Activated CD8-positive, alpha-beta memory T cell treated with anti-CD3 and anti-CD28 coated beads, Interleukin-2, amount 50 U/mL, for 48 hours (primary cell): Measurements from ENCODE around the gene OSTN.
"Not testable (repeated sequence)": the region's sequence is repeated elsewhere in the genome, so short reads cannot be mapped to it uniquely, and the experiment has no call there.

Source experiments
- DNase-seq: peaks from one replicate; pipeline ENCODE4 v3.0.0-alpha.2; 2020

Gene OSTN

DNA sequence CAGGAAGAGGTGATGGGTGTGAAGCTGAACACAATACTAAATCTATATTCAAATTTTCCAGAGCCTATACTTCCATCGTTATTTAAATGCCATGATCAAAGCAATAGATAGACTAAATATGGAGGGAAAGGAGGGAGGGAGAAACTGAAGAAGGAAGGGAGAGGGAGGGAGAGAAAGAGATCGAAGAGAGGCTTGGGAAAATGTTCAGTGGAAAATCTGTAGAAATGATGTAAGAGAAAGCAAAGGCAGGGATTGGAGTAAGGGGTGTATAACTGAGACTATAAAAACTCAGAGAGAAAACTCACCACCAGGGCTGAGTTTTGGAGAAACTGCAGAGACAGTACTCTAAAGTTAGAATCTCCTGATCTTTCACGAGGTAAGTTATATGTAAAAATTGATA lies at the start of gene OSTN:
OSTN (plus strand) TSS at position 310 of the 400 bp plus-strand sequence. CDS start 13,292 bp downstream, outside the sequence.
- DNase-seq: no peak

DNA sequence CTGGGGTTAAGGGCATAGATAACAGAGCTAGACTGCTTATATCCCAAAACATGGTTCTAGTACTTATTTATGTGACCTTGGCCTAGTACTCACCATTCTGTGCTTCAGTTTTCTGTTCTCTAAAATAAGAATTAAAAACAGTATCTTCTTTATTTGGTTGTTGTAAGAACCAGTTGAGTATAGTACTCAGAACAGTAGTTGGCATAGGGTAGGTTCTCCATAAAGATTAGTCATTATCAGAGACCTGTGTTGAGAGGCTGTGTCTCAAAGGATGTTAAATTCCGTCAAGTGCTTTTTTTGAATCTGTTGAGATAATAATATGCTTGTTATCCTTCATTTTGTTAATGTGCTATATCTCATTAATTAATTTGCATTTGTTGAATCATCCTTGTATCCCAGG lies 47.4 kb upstream of the OSTN start:
- DNase-seq: no peak

DNA sequence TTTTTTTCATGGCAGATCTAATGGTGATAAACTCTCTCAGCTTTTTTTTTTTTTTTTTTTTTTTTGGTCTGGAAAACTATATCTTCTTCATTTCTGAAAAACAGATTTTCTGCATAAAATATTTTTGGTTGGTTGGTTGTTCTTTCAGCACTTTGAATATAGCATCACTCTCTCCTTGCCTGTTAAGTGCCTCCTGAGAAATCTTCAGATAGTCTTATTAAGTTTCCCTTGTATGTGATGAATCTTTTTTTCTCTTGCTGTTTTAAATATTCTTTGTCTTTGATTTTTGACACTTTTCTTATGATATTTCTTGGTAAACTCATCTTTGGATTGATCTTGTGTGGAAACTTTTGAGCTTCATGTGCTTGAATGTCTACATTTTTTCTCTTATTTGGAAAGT lies 44.2 kb upstream of the OSTN start:
- DNase-seq: no peak

- DNase-seq: no peak
These were observed 40.8 kb upstream of the OSTN start for GRCh38 chr3:191158247-191158646.

GRCh38 chr3:191158815-191159214 lies 40.2 kb upstream of the OSTN start:
- no peak for DNase-seq

DNA sequence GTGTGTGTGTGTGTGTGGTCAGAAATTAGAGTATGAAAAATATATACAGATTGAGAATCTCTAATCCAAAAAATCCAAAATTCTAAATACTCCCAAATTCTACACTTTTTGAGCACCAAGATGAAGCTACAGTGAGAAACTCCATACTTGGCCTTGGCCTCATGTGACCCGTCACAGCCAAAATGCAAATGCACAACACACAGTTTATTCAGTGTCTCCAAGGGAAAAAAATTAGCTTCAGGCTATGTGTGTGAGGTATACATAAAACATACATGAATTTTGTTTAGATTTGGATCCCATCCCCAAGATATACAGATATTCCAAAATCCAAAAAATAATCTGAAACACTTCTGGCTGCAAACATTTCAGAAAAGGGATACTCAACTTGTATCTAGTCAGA lies 33.2 kb upstream of the OSTN start:
- no peak for DNase-seq

DNA sequence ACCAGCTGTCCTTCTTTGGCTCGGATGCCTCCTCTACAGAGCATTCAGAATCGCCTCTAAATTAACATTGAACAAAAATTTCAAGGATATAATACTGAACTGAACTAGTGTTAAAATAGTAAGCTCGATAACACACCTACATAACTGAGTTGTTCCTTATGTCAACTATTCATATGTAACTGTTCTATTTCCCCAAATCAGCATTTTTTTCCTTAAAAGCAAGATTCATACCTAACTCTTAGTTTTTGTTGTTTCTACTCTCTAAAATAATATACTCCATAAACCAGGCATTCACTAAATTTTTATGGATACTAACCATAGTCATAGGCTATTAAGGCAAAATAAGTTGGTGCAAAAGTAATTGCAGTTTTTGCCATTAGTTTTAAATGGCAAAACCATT lies 32.7 kb upstream of the OSTN start:
- no peak for DNase-seq

- DNase-seq: no peak
These were observed 29.5 kb upstream of the OSTN start for GRCh38 chr3:191169566-191169965.

DNA sequence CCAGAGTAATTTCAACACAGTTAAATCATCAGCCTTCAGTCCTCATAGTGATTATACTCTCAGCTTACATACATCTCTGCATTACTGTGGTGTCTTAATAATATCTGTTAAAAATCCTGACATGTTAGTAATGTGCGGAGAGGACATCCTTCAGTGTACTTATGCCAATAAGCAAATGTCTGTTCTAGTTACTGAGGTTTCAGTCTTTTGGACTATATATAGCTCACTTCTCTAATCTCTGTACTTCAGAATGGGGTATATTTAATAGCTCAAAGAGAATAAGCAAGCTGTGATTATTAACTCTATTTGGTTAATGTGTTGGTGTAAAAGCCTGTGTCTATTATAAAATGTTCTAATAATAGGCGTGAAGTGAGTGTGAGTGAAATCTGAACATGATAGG lies 28.9 kb upstream of the OSTN start:
- DNase-seq: no peak

GRCh38 chr3:191175102-191175501 lies 23.9 kb upstream of the OSTN start:
- DNase-seq: no peak

DNA sequence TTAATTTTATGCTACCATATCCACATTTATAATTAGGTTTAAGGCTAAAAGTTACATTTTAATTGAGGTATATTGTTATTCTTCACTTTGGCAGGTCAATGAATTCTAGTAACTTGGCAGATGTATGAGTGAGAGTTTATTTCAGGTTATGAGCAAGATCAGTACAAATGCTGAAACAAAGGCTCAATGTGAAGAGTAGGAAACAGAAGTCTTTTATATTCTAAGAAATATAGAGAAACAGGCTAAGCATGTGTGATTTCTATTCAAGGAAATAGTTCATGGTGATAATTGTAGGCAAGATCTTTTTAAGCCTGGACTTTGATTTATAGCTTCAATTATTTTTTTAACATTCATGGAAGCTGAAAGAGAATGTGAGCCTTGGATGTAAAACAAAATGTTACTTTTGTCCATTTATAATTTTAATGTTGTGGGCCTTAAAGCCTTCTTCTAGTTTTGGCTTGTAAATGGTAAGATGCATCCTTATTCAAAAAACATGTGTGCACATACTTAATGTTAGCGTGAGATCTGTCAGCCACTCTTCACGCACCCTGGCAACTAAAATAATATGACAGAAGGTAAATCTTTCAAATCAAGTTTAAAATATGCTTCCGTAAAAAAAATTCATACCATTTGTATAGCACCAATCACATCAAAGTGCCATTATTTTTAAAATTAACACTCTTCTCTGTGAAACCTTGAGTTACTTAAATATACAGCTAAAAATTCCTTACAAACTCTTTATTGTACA lies 22.8 kb upstream of the OSTN start:
- DNase-seq: no peak

- DNase-seq: not testable (repeated sequence)
These were observed 13.7 kb upstream of the OSTN start for GRCh38 chr3:191185382-191185781.

- not testable (repeated sequence) for DNase-seq
These were observed 10.8 kb upstream of the OSTN start for GRCh38 chr3:191188246-191188645.

DNA sequence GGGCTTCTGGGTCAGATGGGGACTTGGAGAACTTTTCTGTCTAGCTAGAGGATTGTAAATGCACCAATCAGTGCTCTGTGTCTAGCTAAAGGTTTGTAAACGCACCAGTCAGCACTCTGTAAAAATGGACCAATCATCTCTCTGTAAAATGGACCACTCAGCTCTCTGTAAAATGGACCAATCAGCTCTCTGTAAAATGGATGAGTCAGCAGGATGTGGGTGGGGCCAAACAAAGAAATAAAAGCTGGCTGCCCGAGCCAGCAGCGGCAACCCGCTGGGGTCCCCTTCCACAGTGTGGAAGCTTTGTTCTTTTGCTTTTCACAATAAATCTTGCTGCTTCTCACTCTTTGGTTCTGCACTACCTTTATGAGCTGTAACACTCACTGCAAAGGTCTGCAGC lies 6.8 kb upstream of the OSTN start:
- not testable (repeated sequence) for DNase-seq

GRCh38 chr3:191192941-191193340 lies 6.1 kb upstream of the OSTN start:
- no peak for DNase-seq

GRCh38 chr3:191197761-191198306 lies 1.2 kb upstream of the OSTN start:
- DNase-seq: no peak

- DNase-seq: no peak
These were observed 561 bp upstream of the OSTN start for GRCh38 chr3:191198480-191198879.

DNA sequence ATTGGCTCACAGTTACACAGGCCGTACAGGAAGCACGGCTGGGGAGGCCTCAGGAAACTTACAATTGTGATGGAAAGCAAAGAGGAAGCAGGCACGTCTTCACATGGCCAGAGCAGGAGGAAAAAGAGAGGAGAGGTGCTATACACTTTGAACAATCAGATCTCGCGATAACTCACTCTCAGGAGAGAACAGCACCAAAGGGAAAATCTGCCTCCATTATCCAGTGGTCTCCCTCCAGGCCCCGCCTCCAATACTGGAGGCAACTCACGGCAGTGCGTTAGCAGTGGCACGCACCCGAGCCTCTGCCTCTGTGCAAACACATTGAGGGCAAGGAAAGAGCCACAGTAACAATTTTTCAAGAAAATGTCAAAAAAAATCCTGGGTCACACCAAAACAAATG lies 11.0 kb downstream of the OSTN start:
- no peak for DNase-seq

DNA sequence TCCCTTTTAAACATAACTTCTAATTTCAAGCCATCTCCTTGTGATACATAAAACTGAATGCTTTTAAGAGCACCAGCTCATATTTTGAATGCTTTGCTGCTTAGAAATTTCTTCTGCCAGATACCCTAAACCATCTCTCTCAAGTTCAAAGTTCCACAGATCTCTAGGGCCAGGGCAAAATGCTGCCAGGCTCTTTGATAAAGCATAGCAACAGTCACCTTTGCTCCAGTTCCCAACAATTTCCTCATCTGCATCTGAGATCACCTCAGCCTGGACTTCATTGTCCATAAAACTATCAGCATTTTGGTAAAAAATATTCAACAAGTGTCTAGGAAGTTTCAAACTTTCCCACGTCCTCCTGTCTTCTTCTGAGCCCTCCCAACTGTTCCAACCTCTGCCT lies 17.5 kb downstream of the OSTN start:
- no peak for DNase-seq

DNA sequence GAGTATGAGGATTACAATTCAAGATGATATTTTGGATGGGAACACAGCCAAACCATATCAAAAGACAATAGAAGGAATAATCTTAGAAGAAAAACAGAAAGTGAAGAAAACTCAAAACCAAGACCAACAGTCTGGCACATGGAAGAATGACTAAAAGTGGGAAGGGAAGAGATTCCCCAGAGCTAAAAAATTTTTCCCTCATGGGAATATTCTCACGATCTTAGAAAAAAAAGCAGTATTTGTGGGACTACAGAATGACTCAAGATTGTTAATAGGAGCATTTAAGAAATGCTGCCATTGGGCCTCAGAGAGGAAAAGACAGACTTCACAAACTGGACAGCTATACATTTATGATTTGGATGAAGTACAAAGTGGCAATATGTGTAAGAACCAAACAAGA lies 18.3 kb downstream of the OSTN start:
- no peak for DNase-seq

DNA sequence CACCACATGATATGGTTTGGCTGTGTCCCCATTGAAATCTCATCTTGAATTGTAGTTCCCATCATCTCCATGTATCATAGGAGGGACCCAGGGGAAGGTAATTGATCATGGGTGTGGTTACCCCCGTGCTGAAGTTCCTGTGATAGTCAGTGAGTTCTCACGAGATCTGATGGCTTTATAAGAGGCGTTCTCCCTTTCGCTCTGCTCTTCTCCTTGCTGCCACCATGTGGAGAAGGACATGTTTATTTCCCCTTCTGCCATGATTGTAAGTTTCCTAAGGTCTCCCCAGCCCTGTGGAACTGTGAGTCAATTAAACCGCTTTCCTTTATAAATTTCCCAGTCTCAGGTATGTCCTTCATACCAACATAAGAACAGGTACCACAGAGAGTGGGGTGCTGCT lies 21.9 kb downstream of the OSTN start:
- no peak for DNase-seq

- DNase-seq: no peak
These were observed 22.6 kb downstream of the OSTN start for GRCh38 chr3:191221638-191222037.

- DNase-seq: no peak
These were observed 28.5 kb downstream of the OSTN start for GRCh38 chr3:191227541-191227940.

GRCh38 chr3:191234216-191234615 lies 35.2 kb downstream of the OSTN start:
- DNase-seq: no peak
